Spleen (tissue), 11 donors: Measurements from ENCODE around the gene ENTPD5. TPM values are rescaled to one million over a fixed set of nuclear protein-coding genes. Genes with fewer than 3 reads are reported as not detected.
"Not testable (repeated sequence)": the region's sequence is repeated elsewhere in the genome, so short reads cannot be mapped to it uniquely, and the experiment has no call there.

Experiments used
- DNase-seq: peaks from one replicate; pipeline ENCODE4 v3.0.0-alpha.2; 2020
- H3K27ac ChIP-seq, 8 donors: fragments of 200-600 bp; sonication (generic) in 7 of 8; 1 replicate in 4 of 8; 2 replicates in 4 of 8; pipeline versions ENCODE4 v1.5.0 to v1.8.0; 2016 to 2021; ENCODE audit warnings: inconsistent platforms in 4 of 8, mild to moderate bottlenecking in 4 of 8, moderate library complexity in 1 of 8
- H3K27me3 ChIP-seq, 7 donors: fragments of 200-600 bp; sonication (generic) in 6 of 7; replicated peaks in 1 of 7; 1 replicate in 4 of 7; 2 replicates in 3 of 7; pipeline versions ENCODE4 v1.5.0 to v1.8.0; 2016 to 2021; ENCODE audit warnings: inconsistent platforms in 3 of 7, mild to moderate bottlenecking in 1 of 7
- H3K36me3 ChIP-seq, 6 donors: fragments of 200-600 bp; sonication (generic) in 5 of 6; 1 replicate in 4 of 6; 2 replicates in 2 of 6; pipeline versions ENCODE4 v1.5.0 to v1.8.0; 2016 to 2021; ENCODE audit warnings: inconsistent platforms in 2 of 6
- H3K4me1 ChIP-seq, 6 donors: fragments of 200-600 bp; sonication (generic) in 5 of 6; 1 replicate in 3 of 6; 2 replicates in 3 of 6; pipeline versions ENCODE4 v1.5.0 to v1.8.0; 2016 to 2021; ENCODE audit warnings: inconsistent platforms in 3 of 6
- H3K4me3 ChIP-seq, 8 donors: fragments of 200-600 bp; sonication (generic) in 7 of 8; 1 replicate in 4 of 8; 2 replicates in 4 of 8; pipeline versions ENCODE4 v1.5.0 to v1.8.0; 2016 to 2021; ENCODE audit warnings: inconsistent platforms in 4 of 8, mild to moderate bottlenecking in 4 of 8, moderate library complexity in 2 of 8
- H3K9me3 ChIP-seq, 8 donors: fragments of 200-600 bp; sonication (generic) in 7 of 8; 1 replicate in 4 of 8; 2 replicates in 4 of 8; pipeline versions ENCODE4 v1.5.0 to v1.8.0; 2016 to 2021; ENCODE audit warnings: inconsistent platforms in 4 of 8
- CTCF ChIP-seq, 11 experiments: fragments of 200-600 bp in 7 of 11; fragments of 450-650 bp in 4 of 11; sonication (generic) in 4 of 11; IDR thresholded peaks in 8 of 11; conservative IDR thresholded peaks in 3 of 11; 1 replicate in 7 of 11; 2 replicates in 4 of 11; pipeline versions ENCODE4 v1.4.0 to v1.8.0; 2016 to 2021; ENCODE audit warnings: antibody characterized with exemption in 11 of 11, inconsistent platforms in 4 of 11, mild to moderate bottlenecking in 1 of 11
- POLR2A ChIP-seq, 3 donors: fragments of 450-650 bp; IDR thresholded peaks; one replicate each; pipeline ENCODE4 v1.5.1; 2017; ENCODE audit warnings: antibody characterized with exemption in 3 of 3, mild to moderate bottlenecking in 1 of 3
- POLR2AphosphoS5 ChIP-seq, 3 donors: sonication (generic); formaldehyde crosslinking; IDR thresholded peaks; one replicate each; pipeline ENCODE4 v1.5.1; 2017; ENCODE audit warnings: antibody characterized with exemption in 3 of 3
- WGBS, 5 donors: extraction: QIAGEN DNeasy Blood & Tissue Kit in 3 of 5; methylation state at CpG; one replicate each; pipeline versions ENCODE4 v1.1.5 to v1.1.7; 2013 to 2018; 5-methylcytosine and 5-hydroxymethylcytosine counted together
- intact Hi-C: fragments of 100-400 bp; cut with DNase I; formaldehyde crosslinking; loops from one replicate; pipeline ENCODE4 v1.15.0; 2023; ENCODE audit warnings: low total_unique reads
- polyA plus RNA-seq, 3 donors: library from polyadenylated mRNA; stranded (reverse); fragments of 200-250 nt; gene quantifications; one replicate each; pipeline ENCODE4 v1.2.1, GENCODE V29; 2013
- total RNA-seq, 7 donors: library from RNA; depleted of rRNA in 3 of 7; stranded (reverse); fragments of >200 nt in 3 of 7; fragmentation: NEBNext Ultra II Directional in 4 of 7; extraction: Animal tissue kit (Norgen Biotek cat#: 25700) in 4 of 7; gene quantifications; one replicate each; pipeline versions ENCODE4 v1.1.0 to v1.2.1, GENCODE V29; 2016 to 2021
- donor health status: healthy with polysubstance abuse.
- donor health status: DM: no; HTN: no; CAD: no; lungs with moderate emphysema.
- donor health status: DM: no; HTN: no; CAD: no.
- donor health status: Bipolar disorder and iron deficiency.
- donor health status: healthy.
- donor health status: DM: no; HTN: no; CAD: no.
- donor health status: DM: yes; HTN: yes; CAD: no.

The ENTPD5 gene
- total and polyA plus RNA-seq, 10 donors = 2.9 to 13.9 (median 7.6) TPM

- no peaks in the 10 kb centered on the region for H3K27me3 ChIP-seq
- no peak overlapping the region for H3K27ac ChIP-seq
- WGBS, 5 donors = 75 to 95% (median 91%) methylated on average over 2 of the region's 2 CpGs
- peaks cover 0 to 94% (median 19%) of the 10 kb centered on the region in 6 donors for H3K36me3 ChIP-seq
- no peak overlapping the region for H3K4me3 ChIP-seq
- TF ChIP-seq POLR2A (IDR thresholded peaks at IDR 0.05) (no peak), POLR2AphosphoS5 (IDR thresholded peaks at IDR 0.05) (no peak), CTCF (IDR thresholded peaks at IDR 0.05 in 8 of 11, conservative IDR thresholded peaks at IDR 0.05 in 3 of 11) (no peak)
- no peaks in the 10 kb centered on the region for H3K4me1 ChIP-seq
- intact Hi-C loops = no loop called here
- no peaks in the 10 kb centered on the region for H3K9me3 ChIP-seq
- DNase-seq = no peak
Observed at GRCh38 chr14:74008843-74009499, 10.1 kb downstream of the ENTPD5 start.

GRCh38 chr14:74005664-74006063 is 13.4 kb downstream of the ENTPD5 start:
- DNase-seq, H3K4me3 ChIP-seq, intact Hi-C loops, H3K27ac ChIP-seq, H3K27me3 ChIP-seq, H3K9me3 ChIP-seq, H3K4me1 ChIP-seq: not testable (repeated sequence)
- peaks cover 0 to 85% (median 17%) of the 10 kb centered on the region in 6 donors for H3K36me3 ChIP-seq
- 95 to 98% (median 98%) methylated on average over 3 of the region's 3 CpGs for WGBS, 5 donors

- TF ChIP-seq POLR2AphosphoS5 (IDR thresholded peaks at IDR 0.05) = no peak
- no peak for TF ChIP-seq POLR2A (IDR thresholded peaks at IDR 0.05)
- TF ChIP-seq CTCF (IDR thresholded peaks at IDR 0.05 in 8 of 11, conservative IDR thresholded peaks at IDR 0.05 in 3 of 11) = no peak
- Histone ChIP-seq H3K4me1 (no peaks in the 10 kb centered on the region), H3K9me3 (no peaks in the 10 kb centered on the region), H3K27ac (no peak overlapping the region), H3K27me3 (no peaks in the 10 kb centered on the region), H3K4me3 (no peak overlapping the region), H3K36me3 (peaks cover 0 to 53% (median 4%) of the 10 kb centered on the region in 6 donors)
- no peak for DNase-seq
- intact Hi-C loops = no loop called here
- WGBS, 5 donors = 86 to 93% (median 92%) methylated on average over 2 of the region's 2 CpGs
Observed at GRCh38 chr14:73998726-73999125, 20.4 kb downstream of the ENTPD5 start.

GRCh38 chr14:73997944-73998447 is 21.1 kb downstream of the ENTPD5 start:
- TF ChIP-seq POLR2A (IDR thresholded peaks at IDR 0.05) (no peak), CTCF (IDR thresholded peaks at IDR 0.05 in 8 of 11, conservative IDR thresholded peaks at IDR 0.05 in 3 of 11) (no peak), POLR2AphosphoS5 (IDR thresholded peaks at IDR 0.05) (no peak)
- H3K4me3 ChIP-seq = no peak overlapping the region
- 86 to 94% (median 92%) methylated on average over 7 of the region's 7 CpGs for WGBS, 5 donors
- DNase-seq = no peak
- no peak overlapping the region for H3K27ac ChIP-seq
- H3K9me3 ChIP-seq = no peaks in the 10 kb centered on the region
- no peaks in the 10 kb centered on the region for H3K4me1 ChIP-seq
- peaks cover 0 to 47% (median 4%) of the 10 kb centered on the region in 6 donors for H3K36me3 ChIP-seq
- no peaks in the 10 kb centered on the region for H3K27me3 ChIP-seq
- intact Hi-C loops = no loop called here
